Measurements from ENCODE around the gene TSC2.
"Not testable (repeated sequence)": the region's sequence is repeated elsewhere in the genome, so short reads cannot be mapped to it uniquely, and the experiment has no call there.

DNA sequence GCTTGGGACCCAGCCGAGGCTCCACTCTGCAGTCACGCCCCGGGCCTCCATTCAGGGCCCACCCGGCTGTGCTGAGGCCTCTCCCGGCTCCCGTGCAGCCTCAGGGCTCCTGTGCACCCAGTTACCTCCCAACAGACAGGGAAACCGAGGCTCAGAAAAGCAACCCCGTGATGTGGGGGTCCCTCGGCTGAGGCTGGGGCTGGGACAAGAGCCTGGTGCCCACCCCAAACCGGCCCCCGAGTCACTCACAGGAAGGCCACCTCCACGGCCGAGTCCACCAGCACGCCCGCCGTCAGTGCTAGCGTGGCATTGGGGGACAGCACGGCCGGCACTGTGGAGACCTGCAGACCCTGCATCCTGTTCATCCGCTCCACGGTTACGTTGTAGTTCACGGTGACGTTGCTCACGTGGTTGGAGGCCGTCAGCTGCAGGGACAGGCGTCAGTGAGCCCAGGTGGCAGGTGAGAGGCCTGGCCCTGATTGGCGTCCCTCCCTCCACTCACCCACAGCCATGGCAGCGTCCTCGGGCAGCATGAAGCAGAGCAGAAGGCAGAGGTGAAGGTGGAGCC lies 64.8 kb downstream of the TSC2 start:
- TF ChIP-seq CTCF, POLR2AphosphoS5 (IDR thresholded peaks at IDR 0.05): not testable (repeated sequence)

Measured in upper lobe of left lung (tissue), 4 donors.